Panc1 (cell line): Measurements from ENCODE around the gene SAP130. TPM values are rescaled to one million over a fixed set of nuclear protein-coding genes. Genes with fewer than 3 reads are reported as not detected.

Source experiments
- ATAC-seq: fragments of 200-7000 bp; cut with Tn5 transposase; 2 replicates; pipeline ENCODE4 v1.9.1; 2020; ENCODE audit warnings: mild to moderate bottlenecking, moderate library complexity
- BruUV-seq: library from RNA; stranded (reverse); fragments of 400-500 nt; replicated peaks from 2 replicates; lab custom pipeline; 2021; lab: Mats Ljungman, UMichigan
- CTCF ChIA-PET: fragments of 300-600 bp; sonication (Branson Sonifier 250); formaldehyde crosslinking; loops from one replicate; lab custom pipeline; 2022; ENCODE audit warnings: antibody characterized with exemption; lab: Charles Lee
- POLR2A ChIA-PET: fragments of 300-600 bp; sonication (Branson Sonifier 250); formaldehyde crosslinking; loops from one replicate; lab custom pipeline; 2022; ENCODE audit warnings: antibody characterized with exemption; lab: Charles Lee
- DNase-seq: peaks from one replicate; pipeline ENCODE4 v3.0.0-alpha.2; 2010; ENCODE audit warnings: low read depth, low spot score
- H3K27ac ChIP-seq: 2 replicates; pipeline ENCODE4 v1.5.1; 2011; ENCODE audit warnings: mild to moderate bottlenecking, low read length, inconsistent platforms
- H3K27me3 ChIP-seq: fragments of 200-500 bp; sonication (Bioruptor generic); 2 replicates; pipeline ENCODE4 v1.6.0; 2014; ENCODE audit warnings: low read length, inconsistent platforms; ENCODE audit not compliant: control insufficient read depth, insufficient read depth
- H3K36me3 ChIP-seq: fragments of 200-500 bp; sonication (Bioruptor generic); 2 replicates; pipeline ENCODE4 v1.5.1; 2014; ENCODE audit warnings: inconsistent platforms, mild to moderate bottlenecking, low read length, moderate library complexity; ENCODE audit not compliant: control insufficient read depth, insufficient read depth
- H3K4me1 ChIP-seq: 2 replicates; pipeline ENCODE4 v1.5.1; 2011; ENCODE audit warnings: inconsistent platforms, mild to moderate bottlenecking, low read length, moderate library complexity; ENCODE audit not compliant: control insufficient read depth, insufficient read depth
- H3K4me3 ChIP-seq, 2 experiments: 2 replicates each; pipeline ENCODE4 v1.5.1; 2011 to 2012; ENCODE audit warnings: low read depth in 2 of 2, low read length in 2 of 2, mild to moderate bottlenecking in 2 of 2, inconsistent platforms in 1 of 2, moderate library complexity in 1 of 2
- H3K9me3 ChIP-seq: fragments of 200-500 bp; sonication (Bioruptor generic); 2 replicates; pipeline ENCODE4 v1.5.1; 2014; ENCODE audit warnings: low read depth, mild to moderate bottlenecking, inconsistent platforms, low read length, moderate library complexity; ENCODE audit not compliant: control insufficient read depth, insufficient read depth
- CTCF ChIP-seq: fragments of 450-650 bp; IDR thresholded peaks from 2 replicates; pipeline ENCODE4 v1.5.1; 2017; ENCODE audit warnings: mild to moderate bottlenecking
- POLR2AphosphoS5 ChIP-seq: IDR thresholded peaks from 2 replicates; pipeline ENCODE4 v1.6.1; 2012; ENCODE audit warnings: mild to moderate bottlenecking, low read depth, low read length, moderate library complexity
- REST ChIP-seq, 2 experiments: IDR thresholded peaks; 2 replicates each; pipeline ENCODE4 v1.6.1; 2011 to 2012; ENCODE audit warnings: low read depth in 2 of 2, control low read depth in 1 of 2, low read length in 1 of 2, mild to moderate bottlenecking in 1 of 2, moderate library complexity in 1 of 2; ENCODE audit not compliant: insufficient read depth in 1 of 2
- SIN3A ChIP-seq: IDR thresholded peaks from 2 replicates; pipeline ENCODE4 v1.6.1; 2012; ENCODE audit warnings: low read depth, mild to moderate bottlenecking, low read length, moderate library complexity, borderline replicate concordance; ENCODE audit not compliant: insufficient read depth
- TCF7L2 ChIP-seq: IDR thresholded peaks from 2 replicates; pipeline ENCODE4 v1.6.1; 2011; ENCODE audit warnings: mild to moderate bottlenecking, low read depth, low read length, inconsistent platforms
- in situ Hi-C: cut with HindIII; loops from 2 replicates; pipeline ENCODE4 v1.10.0; 2016; ENCODE audit warnings: low sequenced_read_pairs, low pct_unique_long_range_greater_than_20kb
- intact Hi-C: fragments of 100-400 bp; cut with micrococcal nuclease; formaldehyde crosslinking; loops from one replicate; pipeline ENCODE4 v1.10.0; 2022; ENCODE audit not compliant: unreplicated experiment
- total RNA-seq: library from RNA; stranded (reverse); gene quantifications from one replicate; pipeline ENCODE4 v1.2.1, GENCODE V29; 2021; ENCODE audit not compliant: unreplicated experiment

The SAP130 gene
- total RNA-seq, 1 experiment from 2014 or later: 34.6 TPM

- CTCF ChIA-PET: no interaction called here
- no peak for DNase-seq
- no peaks in the 10 kb centered on the region for H3K4me1 ChIP-seq
- H3K27ac ChIP-seq: no peak overlapping the region
- no TSS peak for BruUV-seq
- POLR2A ChIA-PET: no interaction called here
- H3K9me3 ChIP-seq: no peaks in the 10 kb centered on the region
- intact Hi-C loops (no loop called here), in situ Hi-C loops (no loop called here)
- TF ChIP-seq TCF7L2 (no peak), REST (IDR thresholded peaks at IDR 0.05; ENCODE audit: insufficient read depth in 1 of 2, low read depth in 2 of 2, low read length in 1 of 2) (no peak), POLR2AphosphoS5 (no peak), SIN3A (no peak), CTCF (no peak)
- no peaks in the 10 kb centered on the region for H3K27me3 ChIP-seq
- ATAC-seq: no peak
- H3K4me3 ChIP-seq: no peak overlapping the region
- H3K36me3 ChIP-seq: no peaks in the 10 kb centered on the region
These were observed 121.5 kb downstream of the SAP130 start for GRCh38 chr2:127906206-127906926.

GRCh38 chr2:127901339-127902056, 126.4 kb downstream of the SAP130 start:
- H3K4me1 ChIP-seq: no peaks in the 10 kb centered on the region
- ChIA-PET CTCF (no interaction called here), POLR2A (no interaction called here)
- no peaks in the 10 kb centered on the region for H3K36me3 ChIP-seq
- no TSS peak for BruUV-seq
- TF ChIP-seq CTCF (no peak), SIN3A (no peak), REST (IDR thresholded peaks at IDR 0.05; ENCODE audit: insufficient read depth in 1 of 2, low read depth in 2 of 2, low read length in 1 of 2) (no peak), TCF7L2 (no peak), POLR2AphosphoS5 (no peak)
- intact Hi-C loops: no loop called here
- H3K4me3 ChIP-seq: no peak overlapping the region
- ATAC-seq: no peak
- DNase-seq: no peak
- in situ Hi-C loops: no loop called here
- H3K9me3 ChIP-seq: no peaks in the 10 kb centered on the region
- H3K27me3 ChIP-seq: no peaks in the 10 kb centered on the region
- no peak overlapping the region for H3K27ac ChIP-seq
